Suprapubic skin (tissue), 4 donors: ENCODE measurements around the gene DAB1. TPM values are rescaled to one million over a fixed set of nuclear protein-coding genes. Genes with fewer than 3 reads are reported as not detected.

ENCODE experiments used
- DNase-seq, 2 donors: peaks; one replicate each; pipeline ENCODE4 v3.0.0-alpha.2; 2019; ENCODE audit warnings: low spot score in 2 of 2
- H3K27ac ChIP-seq: fragments of 200-600 bp; sonication (generic); one replicate; pipeline ENCODE4 v1.5.1; 2019
- H3K27me3 ChIP-seq: fragments of 200-600 bp; sonication (generic); one replicate; pipeline ENCODE4 v1.5.1; 2019
- H3K36me3 ChIP-seq: fragments of 200-600 bp; sonication (generic); one replicate; pipeline ENCODE4 v1.5.1; 2019
- H3K4me1 ChIP-seq: fragments of 200-600 bp; sonication (generic); one replicate; pipeline ENCODE4 v1.5.1; 2019
- H3K4me3 ChIP-seq: fragments of 200-600 bp; sonication (generic); one replicate; pipeline ENCODE4 v1.5.1; 2019; ENCODE audit warnings: mild to moderate bottlenecking
- H3K9me3 ChIP-seq: fragments of 200-600 bp; sonication (generic); one replicate; pipeline ENCODE4 v1.5.1; 2019
- EP300 ChIP-seq: sonication (generic); formaldehyde crosslinking; IDR thresholded peaks from one replicate; pipeline ENCODE4 v1.6.1; 2017; ENCODE audit warnings: antibody characterized with exemption
- POLR2A ChIP-seq, 2 donors: fragments of 450-650 bp; IDR thresholded peaks; one replicate each; pipeline ENCODE4 v1.6.1; 2017; ENCODE audit warnings: antibody characterized with exemption in 2 of 2, mild to moderate bottlenecking in 2 of 2, moderate library complexity in 2 of 2
- POLR2AphosphoS5 ChIP-seq, 3 donors: sonication (generic); formaldehyde crosslinking; IDR thresholded peaks; one replicate each; pipeline ENCODE4 v1.6.1; 2017; ENCODE audit warnings: antibody characterized with exemption in 3 of 3
- WGBS: methylation state at CpG from one replicate; pipeline ENCODE4 v1.1.5; 2018; 5-methylcytosine and 5-hydroxymethylcytosine counted together
- total RNA-seq, 4 donors: library from RNA; depleted of rRNA; stranded (reverse); fragments of >200 nt; gene quantifications; one replicate each; pipeline ENCODE4 v1.1.0, GENCODE V29; 2016
- TF ChIP-seq, protein P1 (sequence below), 2 donors: fragments of 200-600 bp in 1 of 2; fragments of 450-650 bp in 1 of 2; sonication (generic) in 1 of 2; IDR thresholded peaks; one replicate each; pipeline ENCODE4 v1.5.1; 2016 to 2019; ENCODE audit warnings: antibody characterized with exemption in 2 of 2, mild to moderate bottlenecking in 1 of 2, moderate library complexity in 1 of 2

DAB1 gene
- total RNA-seq, 4 donors from 2014 or later = 0.17 to 1.0 (median 0.30) TPM

- TF ChIP-seq EP300 = no peak
- TF ChIP-seq POLR2AphosphoS5 (IDR thresholded peaks at IDR 0.05) = no peak
- Histone ChIP-seq H3K36me3 (no peaks in the 10 kb centered on the region), H3K27ac (no peak overlapping the region), H3K9me3 (no peaks in the 10 kb centered on the region), H3K4me1 (no peaks in the 10 kb centered on the region), H3K4me3 (no peak overlapping the region), H3K27me3 (no peaks in the 10 kb centered on the region)
- 93% methylated on average over 4 of the region's 4 CpGs for WGBS
- no peak for DNase-seq
These were observed 308.7 kb downstream of the DAB1 start for GRCh38 chr1:57115030-57115614.

DNA sequence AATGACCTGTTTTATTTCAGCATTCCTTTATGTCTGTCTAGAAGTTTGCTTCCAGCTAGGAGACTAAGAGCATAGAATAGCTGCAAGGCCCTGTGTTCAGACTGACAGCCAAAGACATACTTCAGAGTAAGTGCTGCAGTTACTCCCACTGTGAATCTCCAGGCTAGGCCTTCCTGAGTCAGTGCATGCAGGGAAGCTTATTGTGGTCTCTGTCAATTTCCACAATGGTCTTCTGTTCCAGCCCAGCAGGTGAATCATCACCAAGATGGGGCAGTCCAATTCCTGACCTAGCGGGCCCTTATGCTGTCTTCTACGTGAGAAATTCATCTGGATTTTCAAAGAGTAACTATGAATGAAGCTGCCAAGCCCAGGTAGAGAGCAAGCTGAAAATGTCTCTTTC is 311.7 kb downstream of the DAB1 start:
- H3K4me3 ChIP-seq = no peak overlapping the region
- 88% methylated on average over 2 of the region's 2 CpGs for WGBS
- no peak for DNase-seq
- no peak overlapping the region for H3K27ac ChIP-seq
- H3K9me3 ChIP-seq = no peaks in the 10 kb centered on the region
- H3K4me1 ChIP-seq = no peaks in the 10 kb centered on the region
- TF ChIP-seq POLR2A (IDR thresholded peaks at IDR 0.05) (no peak), POLR2AphosphoS5 (IDR thresholded peaks at IDR 0.05) (no peak), EP300 (no peak)
- TF ChIP-seq, protein P1, sequence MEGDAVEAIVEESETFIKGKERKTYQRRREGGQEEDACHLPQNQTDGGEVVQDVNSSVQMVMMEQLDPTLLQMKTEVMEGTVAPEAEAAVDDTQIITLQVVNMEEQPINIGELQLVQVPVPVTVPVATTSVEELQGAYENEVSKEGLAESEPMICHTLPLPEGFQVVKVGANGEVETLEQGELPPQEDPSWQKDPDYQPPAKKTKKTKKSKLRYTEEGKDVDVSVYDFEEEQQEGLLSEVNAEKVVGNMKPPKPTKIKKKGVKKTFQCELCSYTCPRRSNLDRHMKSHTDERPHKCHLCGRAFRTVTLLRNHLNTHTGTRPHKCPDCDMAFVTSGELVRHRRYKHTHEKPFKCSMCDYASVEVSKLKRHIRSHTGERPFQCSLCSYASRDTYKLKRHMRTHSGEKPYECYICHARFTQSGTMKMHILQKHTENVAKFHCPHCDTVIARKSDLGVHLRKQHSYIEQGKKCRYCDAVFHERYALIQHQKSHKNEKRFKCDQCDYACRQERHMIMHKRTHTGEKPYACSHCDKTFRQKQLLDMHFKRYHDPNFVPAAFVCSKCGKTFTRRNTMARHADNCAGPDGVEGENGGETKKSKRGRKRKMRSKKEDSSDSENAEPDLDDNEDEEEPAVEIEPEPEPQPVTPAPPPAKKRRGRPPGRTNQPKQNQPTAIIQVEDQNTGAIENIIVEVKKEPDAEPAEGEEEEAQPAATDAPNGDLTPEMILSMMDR (IDR thresholded peaks at IDR 0.05) = no peak
- H3K27me3 ChIP-seq = no peaks in the 10 kb centered on the region
- H3K36me3 ChIP-seq = no peaks in the 10 kb centered on the region

GRCh38 chr1:57111175-57111574 is 312.7 kb downstream of the DAB1 start:
- Histone ChIP-seq H3K9me3 (no peaks in the 10 kb centered on the region), H3K27me3 (no peaks in the 10 kb centered on the region), H3K27ac (no peak overlapping the region), H3K4me1 (no peaks in the 10 kb centered on the region), H3K4me3 (no peak overlapping the region), H3K36me3 (no peaks in the 10 kb centered on the region)
- TF ChIP-seq EP300 (no peak), POLR2A (IDR thresholded peaks at IDR 0.05) (no peak), POLR2AphosphoS5 (IDR thresholded peaks at IDR 0.05) (no peak)
- TF ChIP-seq, protein P1 (IDR thresholded peaks at IDR 0.05) = no peak
- no peak for DNase-seq
- WGBS = 74% methylated on average over 2 of the region's 2 CpGs

GRCh38 chr1:57109883-57110282 is 314.0 kb downstream of the DAB1 start:
- Histone ChIP-seq H3K36me3 (no peaks in the 10 kb centered on the region), H3K4me1 (no peaks in the 10 kb centered on the region), H3K9me3 (no peaks in the 10 kb centered on the region), H3K27me3 (no peaks in the 10 kb centered on the region), H3K4me3 (no peak overlapping the region), H3K27ac (no peak overlapping the region)
- WGBS = 71% methylated on average over 3 of the region's 3 CpGs
- TF ChIP-seq EP300 (no peak), POLR2A (IDR thresholded peaks at IDR 0.05) (no peak), POLR2AphosphoS5 (IDR thresholded peaks at IDR 0.05) (no peak)
- TF ChIP-seq, protein P1 (IDR thresholded peaks at IDR 0.05) = no peak
- no peak for DNase-seq

- no peak for DNase-seq
- Histone ChIP-seq H3K4me3 (no peak overlapping the region), H3K27me3 (no peaks in the 10 kb centered on the region), H3K9me3 (no peaks in the 10 kb centered on the region), H3K36me3 (no peaks in the 10 kb centered on the region), H3K4me1 (no peaks in the 10 kb centered on the region), H3K27ac (no peak overlapping the region)
- TF ChIP-seq EP300 (no peak), POLR2A (IDR thresholded peaks at IDR 0.05) (no peak), POLR2AphosphoS5 (IDR thresholded peaks at IDR 0.05) (no peak)
- TF ChIP-seq, protein P1 (IDR thresholded peaks at IDR 0.05) = no peak
- WGBS = 50% methylated on average over 1 of the region's 1 CpG
These were observed 314.6 kb downstream of the DAB1 start for GRCh38 chr1:57109247-57109646.

DNA sequence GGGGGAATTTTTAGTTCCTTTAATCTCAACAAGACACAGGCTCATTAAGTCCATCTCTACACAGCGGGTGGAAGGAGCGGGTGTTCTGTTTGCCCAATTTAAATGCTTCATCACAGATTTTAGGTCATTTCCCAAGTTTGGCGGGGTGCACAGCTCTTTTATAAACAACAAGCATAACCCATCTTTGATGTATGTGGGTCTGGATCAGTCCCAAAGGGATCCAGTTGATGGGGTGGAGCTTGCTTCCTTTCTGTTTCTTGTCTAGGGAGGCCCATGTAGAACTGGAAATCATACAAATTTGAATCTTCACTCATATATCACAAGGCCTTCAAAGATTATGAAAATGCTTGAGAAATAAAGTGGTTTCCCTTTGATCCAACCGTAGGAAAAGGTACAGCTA is 317.6 kb downstream of the DAB1 start:
- Histone ChIP-seq H3K4me3 (no peak overlapping the region), H3K4me1 (no peaks in the 10 kb centered on the region), H3K27ac (no peak overlapping the region), H3K27me3 (no peaks in the 10 kb centered on the region), H3K9me3 (no peaks in the 10 kb centered on the region), H3K36me3 (no peaks in the 10 kb centered on the region)
- WGBS = 86% methylated on average over 4 of the region's 4 CpGs
- no peak for DNase-seq
- no peak for TF ChIP-seq EP300
- TF ChIP-seq POLR2AphosphoS5 (IDR thresholded peaks at IDR 0.05) = no peak
- no peak for TF ChIP-seq POLR2A (IDR thresholded peaks at IDR 0.05)
- TF ChIP-seq, protein P1 (IDR thresholded peaks at IDR 0.05) = no peak
